GM15510 (cell line): ENCODE measurements around the gene BLVRA.

Source experiments
- POLR2A ChIP-seq: IDR thresholded peaks from 3 replicates; pipeline ENCODE4 v1.6.1; 2011; ENCODE audit warnings: borderline replicate concordance; ENCODE audit not compliant: insufficient read length; ENCODE audit errors: extremely low read depth

The BLVRA gene

GRCh38 chr7:43844662-43845061 lies 86.2 kb downstream of the BLVRA start:
- TF ChIP-seq POLR2A: no peak

- TF ChIP-seq POLR2A: no peak
These were observed 89.0 kb downstream of the BLVRA start for GRCh38 chr7:43847496-43847895.

GRCh38 chr7:43849047-43849446 lies 90.6 kb downstream of the BLVRA start:
- no peak for TF ChIP-seq POLR2A

GRCh38 chr7:43850348-43851116 lies 92.1 kb downstream of the BLVRA start:
- TF ChIP-seq POLR2A: no peak

- TF ChIP-seq POLR2A: no peak
These were observed 93.3 kb downstream of the BLVRA start for GRCh38 chr7:43851805-43852204.

- no peak for TF ChIP-seq POLR2A
These were observed 96.7 kb downstream of the BLVRA start for GRCh38 chr7:43855176-43855575.

GRCh38 chr7:43856316-43856715 lies 97.8 kb downstream of the BLVRA start:
- no peak for TF ChIP-seq POLR2A
